GM21526 (cell line): ENCODE data around the gene EPHB4.

Experiments used
- ATAC-seq: cut with Tn5 transposase; IDR thresholded peaks from one replicate; pipeline ENCODE4 v1.9.1; 2021; ENCODE audit warnings: moderate library complexity; ENCODE audit not compliant: unreplicated experiment, low FRiP score

Gene EPHB4

DNA sequence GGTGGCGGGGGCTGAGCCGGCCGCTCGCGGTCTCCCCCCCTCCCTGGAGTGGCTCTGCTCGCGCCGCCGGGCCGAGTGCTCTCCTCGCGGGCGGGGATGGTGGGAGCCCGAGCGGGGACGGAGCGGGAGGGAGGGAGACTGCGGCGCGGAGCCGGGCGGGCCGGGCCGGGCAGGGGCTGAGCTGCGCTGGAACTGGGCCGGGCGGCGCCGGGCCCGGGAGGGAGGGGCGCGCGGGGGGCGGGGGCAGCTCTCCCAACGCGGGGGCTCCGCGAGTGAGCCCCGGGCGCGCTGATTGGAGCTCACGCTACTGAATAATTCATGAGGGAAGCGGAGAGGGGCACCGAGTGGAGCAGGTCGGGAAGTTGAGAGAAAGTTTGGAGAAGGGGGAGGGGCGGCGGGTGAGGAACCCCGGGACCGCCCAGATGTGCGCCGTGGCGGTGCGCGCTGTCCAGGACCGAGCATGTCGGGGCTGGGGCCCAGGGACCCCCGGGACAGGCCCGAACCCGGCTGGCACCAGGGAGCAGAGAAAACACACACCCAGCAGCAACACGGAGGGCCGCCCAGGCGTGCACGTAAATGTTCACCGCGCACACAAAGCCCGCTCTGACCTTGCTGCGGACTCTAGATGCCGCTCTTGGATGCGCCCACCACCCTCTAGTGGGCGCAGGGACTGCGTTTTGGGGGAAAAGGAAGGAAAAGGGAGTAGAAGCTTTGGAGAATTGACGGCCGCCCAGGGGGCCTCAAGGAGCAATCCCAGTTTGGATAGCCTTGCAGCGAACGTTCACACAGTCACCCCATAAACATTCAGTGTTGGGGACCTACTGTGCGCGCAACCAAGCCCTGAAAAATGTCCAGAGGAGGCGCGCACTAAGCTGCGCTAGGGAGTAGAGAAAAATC is at the start of gene EPHB4:
Gene EPHB4 (minus strand): TSS at position 194 of the 897 bp plus-strand sequence. CDS start 493 bp downstream, outside the sequence.
- ATAC-seq: no peak

DNA sequence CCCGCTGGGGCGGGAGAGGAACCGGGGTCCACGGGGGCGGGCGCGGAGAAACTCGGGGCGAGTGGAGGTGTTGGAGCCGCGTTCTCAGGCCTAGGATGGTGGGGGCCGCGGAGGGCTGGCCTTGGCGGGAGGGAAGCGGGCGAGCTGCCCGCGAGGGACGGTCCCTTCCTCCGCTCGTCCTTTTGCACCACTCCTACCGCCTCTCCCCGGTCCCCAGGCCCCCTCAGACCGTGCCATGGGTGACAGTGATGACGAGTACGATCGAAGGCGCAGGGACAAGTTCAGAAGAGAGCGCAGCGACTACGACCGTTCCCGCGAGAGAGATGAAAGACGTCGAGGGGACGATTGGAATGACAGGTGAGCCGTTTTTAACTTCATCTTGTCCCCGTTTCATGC is 48.0 kb upstream of the EPHB4 start:
- peak; percentile 14 for ATAC-seq

DNA sequence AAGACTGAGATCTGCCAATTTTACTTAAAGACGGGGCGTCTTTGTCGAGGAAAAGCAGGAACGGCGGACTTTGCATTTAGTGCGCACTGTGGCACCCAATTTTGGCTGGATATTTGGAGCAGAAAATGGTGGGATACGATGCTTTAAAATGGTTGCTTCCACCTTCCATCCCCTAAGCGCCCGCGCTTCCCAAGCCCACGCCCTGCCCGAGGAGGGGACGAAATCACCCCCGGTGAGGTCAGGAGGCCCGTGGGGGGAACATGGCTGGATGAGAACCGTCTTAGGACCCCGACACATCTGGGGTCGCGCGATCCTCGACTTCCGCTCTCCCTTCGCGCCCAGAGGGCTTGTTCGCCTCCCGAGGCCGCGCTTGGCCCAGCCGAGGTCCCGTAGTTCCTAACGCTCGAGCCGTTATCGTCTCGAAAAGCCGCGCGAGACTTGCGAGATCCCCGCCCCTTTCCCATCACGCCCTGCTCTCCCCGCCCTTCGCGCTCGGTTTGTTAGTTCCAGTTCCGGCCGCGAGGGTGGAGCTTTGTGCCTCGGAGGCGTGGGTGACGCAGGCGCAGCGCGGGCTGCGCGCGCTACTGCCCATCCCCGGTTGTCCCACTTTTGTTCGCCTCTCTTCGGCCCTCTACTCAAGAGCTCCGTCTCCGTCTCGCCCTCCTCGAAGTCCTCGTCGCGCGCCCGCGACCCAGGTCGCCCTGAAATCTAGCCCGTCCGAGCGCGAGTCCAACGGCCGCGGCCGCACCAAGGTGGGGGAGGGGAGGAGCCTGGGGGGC is 47.4 kb upstream of the EPHB4 start, which contains the start of gene SRRT:
Gene SRRT (plus strand): TSS at position 527 of the 779 bp plus-strand sequence. CDS start 488 bp downstream, outside the sequence.
- ATAC-seq: peak; percentile 79

DNA sequence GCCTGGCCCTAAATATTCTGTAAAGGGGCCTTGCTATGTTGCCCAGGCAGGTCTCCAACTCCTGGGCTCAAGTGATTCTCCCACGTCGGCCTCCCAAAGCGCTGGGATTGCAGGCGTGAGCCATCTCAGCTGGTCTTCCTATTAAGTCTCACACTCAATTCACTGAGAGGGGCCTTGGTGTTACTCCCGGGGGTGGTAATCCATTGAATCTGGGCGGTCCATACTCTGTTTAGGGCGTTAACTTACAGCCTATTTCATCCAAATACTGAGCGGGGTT is 46.9 kb upstream of the EPHB4 start:
- no peak for ATAC-seq

DNA sequence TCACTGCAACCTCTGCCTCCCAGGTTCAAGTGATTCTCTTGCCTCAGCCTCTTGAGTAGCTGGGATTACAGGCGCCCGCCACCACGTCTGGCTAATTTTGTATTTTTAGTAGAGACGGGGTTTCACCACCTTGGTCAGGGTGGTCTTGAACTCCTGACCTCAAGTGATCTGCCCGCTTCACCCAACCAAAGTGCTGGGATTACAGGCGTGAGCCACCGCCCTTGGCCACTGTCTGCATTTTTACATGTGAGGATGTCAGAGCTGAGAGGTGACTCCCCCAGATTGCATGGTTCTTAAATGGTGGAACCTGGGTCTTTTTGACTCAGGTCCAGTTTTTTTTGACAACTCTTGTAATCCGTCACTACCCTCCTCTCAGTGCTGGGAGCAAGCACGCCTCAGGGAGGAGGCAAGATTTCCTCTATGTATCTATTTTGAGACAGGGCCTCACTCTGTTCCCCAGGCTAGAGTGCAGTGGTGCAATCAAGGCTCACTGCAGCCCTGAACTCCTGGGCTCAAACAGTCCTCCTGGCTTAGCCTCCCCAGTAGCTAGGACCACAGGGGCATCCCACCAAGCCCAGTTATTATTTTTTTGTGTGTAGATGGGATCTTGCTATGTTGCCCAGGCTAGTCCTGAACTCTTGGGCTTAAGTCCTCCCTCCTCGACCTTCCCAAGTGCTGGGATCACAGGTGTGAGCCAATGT is 46.4 kb upstream of the EPHB4 start:
- no peak for ATAC-seq

DNA sequence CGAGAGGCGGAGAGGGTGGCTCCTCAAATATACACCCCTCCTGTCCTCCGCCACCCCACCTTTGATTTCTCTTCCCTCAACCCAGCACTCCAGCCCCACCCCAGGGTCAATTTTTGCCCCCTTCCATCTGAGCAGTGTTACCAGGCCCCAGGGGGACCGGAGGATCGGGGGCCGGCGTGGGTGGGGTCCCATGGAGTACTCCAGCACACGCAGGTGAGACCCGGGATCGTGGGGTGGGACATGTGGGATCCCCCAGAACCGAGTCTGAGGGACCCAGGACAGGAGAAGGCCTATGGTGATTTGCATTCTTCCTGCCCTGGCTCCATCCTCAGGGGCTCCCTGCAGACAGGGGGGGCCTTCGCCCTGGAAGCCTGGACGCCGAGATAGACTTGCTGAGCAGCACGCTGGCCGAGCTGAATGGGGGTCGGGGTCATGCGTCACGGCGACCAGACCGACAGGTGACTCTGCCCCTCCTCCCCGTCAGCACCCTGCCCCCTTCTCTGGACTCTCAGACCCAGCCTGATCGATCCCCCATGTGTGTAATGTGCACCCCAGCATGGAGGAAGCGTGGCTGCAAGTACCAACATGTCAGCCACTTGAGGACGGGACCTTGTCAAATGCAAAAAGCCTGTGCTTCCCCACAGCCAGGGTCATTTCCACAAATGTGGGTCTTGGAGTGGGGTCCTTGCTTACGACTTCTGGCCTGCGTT is 40.6 kb upstream of the EPHB4 start:
- ATAC-seq: no peak

DNA sequence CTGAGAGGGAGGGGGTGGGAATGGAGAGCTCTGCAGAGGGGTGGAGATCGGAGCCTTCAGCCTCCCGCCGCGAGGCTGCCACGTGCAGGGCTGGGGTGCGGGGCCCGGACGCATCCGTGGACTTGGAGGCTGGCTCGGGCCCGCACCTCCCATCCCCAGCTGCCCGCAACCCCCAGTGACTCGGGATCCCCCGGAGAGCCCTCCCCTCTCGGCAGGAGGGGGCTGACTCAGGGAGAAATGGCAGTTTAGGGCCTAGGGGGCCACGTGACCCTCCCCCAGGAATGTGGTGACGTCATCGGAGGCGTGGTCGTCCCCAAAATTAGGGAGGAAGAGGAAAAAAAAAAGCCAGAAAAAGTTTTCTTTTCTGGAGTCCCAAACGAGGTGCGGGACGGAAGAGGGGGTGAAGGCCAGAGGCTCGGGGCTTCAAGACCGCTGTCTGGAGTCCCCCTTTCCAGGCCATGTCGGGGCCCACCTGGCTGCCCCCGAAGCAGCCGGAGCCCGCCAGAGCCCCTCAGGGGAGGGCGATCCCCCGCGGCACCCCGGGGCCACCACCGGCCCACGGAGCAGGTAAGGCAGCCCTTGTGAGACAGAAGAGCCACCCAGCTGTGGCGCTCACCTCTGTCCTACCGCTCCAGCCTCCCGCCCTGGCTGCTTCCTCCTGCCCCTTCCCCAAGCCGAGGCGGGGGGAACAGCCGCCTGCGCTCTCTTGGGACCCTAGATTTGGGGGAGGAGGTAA is 39.9 kb upstream of the EPHB4 start, which contains the start of gene TRIP6:
Gene TRIP6 (plus strand): TSS at position 348 of the 736 bp plus-strand sequence. CDS start 111 bp downstream, at position 459.
- ATAC-seq: no peak

DNA sequence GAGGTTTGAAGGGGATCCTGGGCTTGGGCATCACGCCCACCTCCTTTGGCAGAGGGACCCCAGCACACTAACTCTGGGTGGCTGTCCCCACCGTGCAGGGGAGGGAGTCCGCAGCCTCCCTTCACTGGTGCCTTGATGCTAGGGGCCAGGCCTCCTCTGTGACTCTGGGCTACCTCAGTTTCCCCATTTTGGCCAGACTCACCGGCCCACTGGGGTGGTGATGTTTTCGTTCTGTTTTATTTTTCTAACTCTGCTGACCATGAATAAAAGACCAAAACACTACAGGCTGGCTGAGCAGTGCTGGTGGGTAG is 39.4 kb upstream of the EPHB4 start:
- no peak for ATAC-seq

DNA sequence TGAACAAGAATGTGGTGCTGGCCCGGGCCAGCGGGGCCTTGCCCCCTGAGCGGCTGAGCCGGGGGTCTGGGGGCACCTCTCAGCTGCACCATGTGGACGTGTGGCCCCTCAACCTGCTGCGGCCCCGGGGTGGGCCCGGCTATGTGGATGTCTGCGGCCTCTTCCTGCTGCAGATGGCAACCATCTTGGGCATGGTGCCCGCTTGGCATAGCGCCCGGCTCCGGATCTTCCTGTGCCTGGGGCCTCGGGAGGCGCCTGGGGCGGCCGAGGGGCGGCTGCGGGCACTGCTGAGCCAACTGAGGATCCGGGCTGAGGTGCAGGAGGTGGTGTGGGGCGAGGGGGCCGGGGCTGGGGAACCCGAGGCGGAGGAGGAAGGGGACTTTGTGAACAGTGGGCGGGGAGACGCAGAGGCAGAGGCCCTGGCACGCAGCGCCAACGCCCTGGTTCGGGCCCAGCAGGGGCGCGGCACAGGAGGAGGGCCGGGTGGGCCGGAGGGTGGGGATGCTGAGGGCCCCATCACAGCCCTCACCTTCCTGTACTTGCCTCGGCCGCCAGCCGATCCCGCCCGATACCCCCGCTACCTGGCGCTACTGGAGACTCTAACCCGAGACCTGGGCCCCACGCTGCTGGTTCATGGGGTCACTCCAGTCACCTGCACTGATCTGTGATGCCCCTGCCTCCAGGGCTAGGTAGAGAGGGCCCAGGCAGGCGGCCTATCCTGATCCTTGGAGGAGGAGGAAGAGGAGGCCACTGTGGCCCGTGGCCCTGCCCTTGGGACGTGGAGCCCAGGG is 38.8 kb upstream of the EPHB4 start:
- ATAC-seq: no peak

DNA sequence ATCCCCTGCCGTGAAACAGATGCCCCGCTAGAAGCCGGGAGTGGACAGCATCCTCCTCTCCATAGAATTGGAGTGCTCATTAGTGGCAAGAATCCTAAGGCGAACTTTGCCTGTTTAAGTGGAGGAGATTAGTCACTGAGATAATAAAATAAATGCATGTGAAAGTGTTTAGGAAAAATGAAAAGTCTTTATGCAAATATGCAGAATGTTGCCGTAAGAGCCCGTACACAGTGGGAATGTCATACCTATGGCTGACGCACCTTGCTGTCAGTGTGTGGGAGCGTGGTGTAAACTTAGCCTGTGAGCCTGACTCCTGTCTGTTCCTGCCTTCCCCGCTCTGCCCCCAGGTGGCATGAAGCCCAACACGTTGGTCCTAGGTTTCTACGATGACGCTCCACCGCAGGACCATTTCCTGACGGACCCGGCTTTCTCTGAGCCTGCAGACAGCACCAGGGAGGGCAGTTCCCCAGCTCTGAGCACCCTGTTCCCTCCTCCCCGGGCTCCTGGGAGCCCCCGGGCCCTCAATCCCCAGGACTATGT is 38.1 kb upstream of the EPHB4 start:
- no peak for ATAC-seq

DNA sequence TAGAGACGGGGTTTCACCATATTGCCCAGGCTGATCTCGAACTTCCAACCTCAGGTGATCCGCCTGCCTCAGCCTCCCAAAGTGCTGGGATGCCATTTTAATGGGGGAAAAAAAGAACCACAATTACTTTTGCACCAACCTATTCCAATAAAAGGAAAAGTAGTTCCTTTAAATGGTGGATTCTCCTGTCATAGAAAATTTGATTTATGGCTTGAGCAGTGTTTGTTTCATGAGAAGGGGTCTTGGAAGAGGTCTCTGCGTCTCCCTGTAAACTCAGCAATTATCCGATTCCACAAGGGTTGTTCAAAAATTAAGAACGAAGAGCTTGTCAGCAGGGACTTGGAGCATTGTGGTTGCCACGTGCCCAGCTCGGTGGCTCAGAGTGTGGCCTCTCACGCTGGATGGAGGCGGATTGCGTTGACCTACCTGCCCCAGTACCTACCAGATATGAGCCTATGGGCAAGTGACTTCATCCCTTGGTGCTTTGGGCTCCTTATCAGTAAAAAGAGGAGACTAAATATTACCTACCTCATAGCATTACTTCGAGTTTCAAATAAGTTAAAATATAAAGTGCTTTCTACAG is 37.0 kb upstream of the EPHB4 start:
- no peak for ATAC-seq

DNA sequence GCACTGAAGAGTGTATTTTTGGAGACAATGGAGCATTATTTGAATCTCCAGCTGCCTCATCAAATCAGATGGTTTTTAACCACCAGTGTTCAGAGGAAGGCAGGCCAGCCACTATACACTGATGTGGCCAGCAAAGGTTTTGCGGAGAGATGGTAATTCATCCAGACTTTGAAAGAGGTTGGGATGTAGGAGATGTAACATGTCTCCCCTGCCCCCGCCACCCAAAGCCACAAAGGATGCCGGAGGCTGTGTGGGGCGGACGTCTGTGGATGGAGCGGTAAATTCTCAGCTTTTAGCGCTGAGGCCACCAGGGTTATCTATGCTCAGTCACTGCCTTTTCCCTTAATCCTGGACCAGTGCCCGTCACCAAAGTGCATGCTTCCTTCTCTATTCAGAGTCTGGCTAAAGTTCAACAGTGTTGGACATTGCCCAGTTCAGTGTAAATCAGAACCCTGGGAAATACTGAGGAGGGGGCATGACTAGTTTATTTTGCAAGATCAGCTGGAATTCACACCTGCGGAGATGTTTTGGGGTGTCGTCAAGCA is 36.2 kb upstream of the EPHB4 start:
- no peak for ATAC-seq

DNA sequence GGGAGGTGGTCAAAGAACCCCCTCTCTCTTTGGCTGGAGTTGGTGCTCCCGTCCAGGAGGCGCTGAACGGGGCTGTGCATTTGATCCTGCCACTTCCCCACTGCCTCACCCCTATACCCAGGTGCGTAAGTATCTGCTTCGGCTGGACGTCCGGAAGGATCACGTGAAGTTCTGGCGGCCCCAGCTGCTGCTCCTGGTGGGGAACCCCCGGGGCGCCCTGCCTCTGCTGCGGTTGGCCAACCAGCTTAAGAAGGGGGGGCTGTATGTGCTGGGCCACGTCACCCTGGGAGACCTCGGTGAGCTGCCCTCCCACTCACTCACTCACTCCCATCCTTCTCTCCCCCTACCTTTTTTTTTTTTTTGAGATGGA is 34.3 kb upstream of the EPHB4 start:
- no peak for ATAC-seq

DNA sequence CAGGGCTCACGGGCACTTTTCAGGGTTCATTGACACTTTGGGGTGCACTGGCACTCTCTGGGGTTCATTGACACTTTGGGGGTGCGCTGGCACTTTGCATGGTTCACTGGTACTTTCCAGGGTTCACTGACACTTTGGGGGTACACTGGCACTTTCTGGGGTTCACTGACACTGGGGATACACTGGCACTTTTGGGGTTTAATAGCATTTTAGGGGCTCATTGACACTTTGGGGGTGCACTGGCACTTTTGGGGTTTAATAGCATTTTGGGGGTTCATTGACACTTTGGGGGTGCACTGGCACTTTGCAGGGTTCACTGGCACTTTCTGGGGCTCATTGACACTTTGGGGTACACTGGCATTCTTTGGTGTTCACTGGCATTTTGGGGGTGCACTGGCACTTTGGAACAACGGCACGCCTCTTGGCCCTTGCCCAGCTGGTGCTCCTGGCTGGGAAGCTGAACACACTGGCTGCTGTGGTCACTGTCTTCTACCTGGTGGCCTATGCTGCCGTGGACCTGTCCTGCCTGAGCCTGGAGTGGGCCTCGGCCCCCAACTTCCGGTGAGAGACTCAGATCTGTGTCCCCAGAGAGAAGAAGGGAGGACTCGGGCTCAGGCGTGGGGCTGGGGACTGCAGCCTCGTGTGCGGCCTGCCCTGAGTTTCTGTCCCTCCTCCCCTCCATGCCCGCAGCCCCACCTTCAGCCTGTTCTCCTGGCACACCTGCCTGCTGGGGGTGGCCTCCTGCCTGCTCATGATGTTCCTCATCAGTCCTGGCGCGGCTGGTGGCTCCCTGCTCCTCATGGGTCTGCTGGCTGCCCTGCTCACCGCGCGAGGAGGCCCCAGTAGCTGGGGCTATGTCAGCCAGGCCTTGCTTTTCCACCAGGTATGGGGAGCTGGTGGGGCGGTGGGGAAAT is 33.6 kb upstream of the EPHB4 start:
- no peak for ATAC-seq

DNA sequence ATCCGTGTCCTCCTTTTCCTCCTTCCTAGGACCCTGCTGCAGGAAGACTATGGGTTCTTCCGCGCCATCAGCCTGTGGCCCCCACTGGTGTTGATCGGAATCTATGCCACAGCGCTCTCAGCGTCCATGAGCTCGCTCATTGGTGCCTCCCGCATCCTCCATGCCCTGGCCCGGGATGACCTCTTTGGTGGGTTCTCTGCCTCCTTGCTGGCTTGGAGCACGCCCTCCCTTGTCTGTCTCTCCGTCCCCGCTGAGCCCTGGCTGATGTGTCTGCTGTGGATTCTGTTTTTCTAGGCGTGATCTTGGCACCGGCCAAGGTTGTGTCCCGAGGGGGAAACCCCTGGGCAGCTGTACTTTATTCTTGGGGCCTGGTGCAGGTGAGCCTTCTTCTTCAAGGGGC is 32.5 kb upstream of the EPHB4 start:
- no peak for ATAC-seq

DNA sequence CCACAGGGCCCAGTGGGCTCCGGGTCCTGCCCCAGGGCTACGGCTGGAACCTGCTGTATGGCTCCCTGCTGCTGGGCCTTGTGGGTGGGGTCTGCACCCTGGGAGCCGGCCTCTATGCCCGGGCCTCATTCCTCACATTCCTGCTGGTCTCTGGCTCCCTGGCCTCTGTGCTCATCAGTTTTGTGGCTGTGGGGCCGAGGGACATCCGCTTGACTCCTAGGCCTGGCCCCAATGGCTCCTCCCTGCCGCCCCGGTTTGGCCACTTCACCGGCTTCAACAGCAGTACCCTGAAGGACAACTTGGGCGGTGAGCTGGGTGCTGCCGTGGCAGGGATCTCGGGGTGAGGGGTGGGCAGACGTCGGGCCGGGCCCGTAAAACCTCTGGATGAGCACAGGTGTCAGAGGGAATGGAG is 29.6 kb upstream of the EPHB4 start:
- no peak for ATAC-seq

DNA sequence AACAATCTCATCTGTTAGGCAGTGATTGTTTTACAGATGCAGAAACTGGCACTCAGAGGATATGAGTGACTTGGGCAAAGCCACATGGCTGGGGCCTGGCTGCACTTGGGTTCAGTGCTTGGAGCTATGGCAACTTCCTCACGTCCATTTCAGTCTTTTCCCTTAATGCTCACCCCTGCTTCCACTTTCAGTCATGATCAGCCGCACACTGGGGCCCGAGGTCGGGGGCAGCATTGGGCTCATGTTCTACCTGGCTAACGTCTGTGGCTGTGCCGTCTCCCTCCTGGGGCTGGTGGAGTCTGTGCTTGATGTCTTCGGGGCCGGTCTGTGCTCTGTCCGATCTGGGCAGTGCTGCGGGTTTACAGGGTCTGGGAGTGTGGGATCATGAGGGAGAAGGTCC is 28.2 kb upstream of the EPHB4 start:
- ATAC-seq: no peak
